Choroid plexus epithelial cell (primary cell): ENCODE data around the gene SOX6.

ENCODE experiments used
- DNase-seq: peaks from one replicate; pipeline ENCODE4 v3.0.0-alpha.2; 2010; ENCODE audit warnings: low read depth
- H3K4me3 ChIP-seq: 2 replicates; pipeline ENCODE4 v1.5.1; 2011; ENCODE audit warnings: low read depth, mild to moderate bottlenecking, control low read depth, low read length, moderate library complexity
- CTCF ChIP-seq: conservative IDR thresholded peaks from 2 replicates; pipeline ENCODE4 v1.5.1; 2011; ENCODE audit warnings: low read depth, mild to moderate bottlenecking, control low read depth, inconsistent platforms, low read length, moderate library complexity

The SOX6 gene

GRCh38 chr11:15972838-15973237 lies 383.5 kb downstream of the SOX6 start:
- TF ChIP-seq CTCF: no peak
- no peak overlapping the region for H3K4me3 ChIP-seq
- DNase-seq: no peak

GRCh38 chr11:15971215-15971546 lies 385.2 kb downstream of the SOX6 start:
- no peak overlapping the region for H3K4me3 ChIP-seq
- TF ChIP-seq CTCF: no peak
- no peak for DNase-seq

- no peak for TF ChIP-seq CTCF
- no peak overlapping the region for H3K4me3 ChIP-seq
These were observed 385.7 kb downstream of the SOX6 start for GRCh38 chr11:15970506-15971214.

GRCh38 chr11:15969701-15970329 lies 386.5 kb downstream of the SOX6 start:
- DNase-seq: peak; percentile 82
- H3K4me3 ChIP-seq: no peak overlapping the region
- TF ChIP-seq CTCF: no peak

More at GRCh38 chr11:15970506-15971214, 385.7 kb downstream of the SOX6 start:
- no peak for DNase-seq

- H3K4me3 ChIP-seq: no peak overlapping the region
- TF ChIP-seq CTCF: no peak
- DNase-seq: peak; percentile 91
These were observed 387.1 kb downstream of the SOX6 start for GRCh38 chr11:15969281-15969680.

GRCh38 chr11:15968461-15969130 lies 387.8 kb downstream of the SOX6 start:
- DNase-seq: peak; percentile 22
- no peak for TF ChIP-seq CTCF
- no peak overlapping the region for H3K4me3 ChIP-seq
